GM19239 (cell line): ENCODE results near the gene RUNX1.

Experiments
- DNase-seq: peaks from one replicate; pipeline ENCODE4 v3.0.0; 2011; ENCODE audit warnings: low spot score; ENCODE audit not compliant: insufficient read length
- FAIRE-seq: peaks from 2 replicates; lab custom pipeline; 2011; peaks lifted over from hg19 to GRCh38; lab: Jason Lieb, UNC

The RUNX1 gene

DNA sequence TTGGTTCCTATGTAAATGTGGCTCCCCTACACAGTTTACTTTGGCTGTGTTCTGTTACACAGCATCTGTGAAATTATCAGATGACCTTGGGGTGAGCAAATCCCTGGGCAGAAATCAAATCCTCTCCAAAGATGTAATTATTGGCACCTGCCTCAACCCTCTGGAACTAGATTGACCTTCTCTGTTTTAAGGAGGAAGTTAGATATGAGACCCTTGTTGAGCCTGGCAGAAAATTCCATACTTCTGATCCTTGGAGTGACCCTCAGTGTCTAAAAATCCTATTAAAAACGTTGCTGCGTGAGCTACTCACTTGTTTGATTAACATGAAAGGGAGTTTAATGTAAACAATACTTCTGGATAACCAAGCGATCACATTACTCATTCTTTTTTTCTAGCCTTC is 258.3 kb downstream of the RUNX1 start:
- FAIRE-seq, result no peak
- no peak for DNase-seq

DNA sequence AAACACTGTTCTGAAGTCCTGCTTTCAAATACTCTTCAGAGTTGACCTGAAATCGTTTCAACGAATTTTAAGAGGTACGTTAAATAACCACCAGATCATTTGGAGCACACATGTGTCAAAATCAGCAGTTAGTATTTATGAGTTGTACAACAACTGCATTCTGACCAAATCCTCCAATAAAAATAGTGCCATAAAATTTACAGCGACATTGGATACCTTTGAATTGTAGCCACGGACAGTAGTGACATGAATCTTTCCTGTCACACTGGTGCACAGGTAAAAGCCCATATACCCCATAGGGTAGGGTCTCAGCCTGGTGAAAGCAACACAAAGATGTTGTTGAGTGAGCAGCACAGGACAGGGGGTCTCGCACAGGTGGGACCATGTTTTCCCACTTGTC is 258.8 kb downstream of the RUNX1 start:
- no peak for DNase-seq
- no peak for FAIRE-seq

DNA sequence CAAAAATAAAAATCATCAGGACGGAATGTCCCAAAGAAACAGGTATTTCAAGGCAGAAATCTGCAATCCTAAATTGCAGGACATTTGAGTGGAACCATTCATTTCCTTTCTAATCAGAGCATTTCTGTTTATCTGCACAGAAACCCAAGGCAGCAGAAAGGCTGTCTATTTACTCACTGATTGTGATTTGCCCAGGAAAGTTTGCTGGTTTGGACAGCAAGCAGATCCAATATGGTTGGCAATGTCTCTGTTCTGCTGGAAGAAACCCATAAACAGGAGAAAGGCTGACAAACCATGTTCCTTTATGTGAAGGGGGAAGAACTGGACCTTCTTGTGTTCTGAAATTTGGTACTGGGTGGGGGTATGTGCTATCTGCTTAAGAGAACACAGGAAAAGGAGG is 260.2 kb downstream of the RUNX1 start:
- no peak for FAIRE-seq

DNA sequence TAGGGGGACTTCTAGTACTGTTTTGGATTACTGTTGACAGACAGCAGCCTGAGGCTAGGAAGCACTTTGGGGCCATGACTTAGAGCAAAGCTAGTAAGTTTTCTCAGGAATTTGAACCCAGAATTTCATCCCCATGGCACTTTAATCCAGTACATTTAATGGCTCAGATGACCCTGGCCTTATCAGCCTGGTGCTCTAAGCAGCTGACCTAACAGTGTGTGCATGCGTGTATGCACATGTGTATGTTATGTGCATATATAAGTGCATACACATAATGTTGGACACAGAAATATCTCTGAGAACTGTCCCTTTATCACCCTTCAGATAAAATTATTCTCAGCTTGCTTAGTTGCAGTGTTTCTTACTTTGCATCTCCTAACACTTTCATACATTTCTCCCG is 265.3 kb downstream of the RUNX1 start:
- FAIRE-seq (no peak), DNase-seq (no peak)

More for the DNA sequence above, 260.2 kb downstream of the RUNX1 start:
- DNase-seq, result no peak

DNA sequence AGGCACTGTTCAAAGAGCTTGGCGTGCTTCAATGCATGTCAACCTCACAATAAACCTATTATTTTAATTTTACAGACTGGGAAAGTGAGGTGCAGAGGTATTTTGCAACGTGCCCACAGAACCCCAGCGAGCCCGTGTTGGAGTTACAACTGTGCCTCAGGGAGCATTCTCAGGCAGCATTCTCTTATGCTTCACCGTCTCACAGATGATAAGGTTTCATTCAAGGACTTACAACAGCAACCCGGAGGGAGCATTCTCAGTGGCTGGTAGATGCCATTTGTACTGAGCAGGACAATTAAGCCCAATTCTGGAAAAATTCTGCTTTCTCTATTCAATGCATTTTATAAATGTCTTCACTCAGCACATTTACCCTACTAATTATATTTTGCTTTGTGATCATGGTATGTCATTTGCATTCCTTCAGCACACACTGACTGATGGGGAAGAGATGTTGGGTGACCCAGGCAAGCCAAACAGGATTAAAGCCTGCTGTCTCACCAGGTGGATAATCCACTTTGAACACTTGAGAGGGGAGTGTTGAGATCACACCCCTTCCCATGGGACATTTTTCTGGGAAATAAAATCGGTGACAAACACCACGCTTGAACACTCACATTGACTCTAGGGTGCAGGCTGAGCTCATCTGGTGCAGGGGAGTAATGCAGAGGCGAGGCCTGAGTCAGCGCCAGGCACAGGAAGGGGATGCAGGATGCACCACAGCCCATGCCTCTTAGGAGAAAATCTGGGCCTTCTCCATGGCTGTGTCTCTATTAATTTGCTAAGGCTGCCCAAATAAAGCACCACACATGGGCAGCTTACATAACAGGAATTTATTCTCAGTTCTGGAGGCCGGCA is 266.4 kb downstream of the RUNX1 start:
- DNase-seq (no peak), FAIRE-seq (no peak)

DNA sequence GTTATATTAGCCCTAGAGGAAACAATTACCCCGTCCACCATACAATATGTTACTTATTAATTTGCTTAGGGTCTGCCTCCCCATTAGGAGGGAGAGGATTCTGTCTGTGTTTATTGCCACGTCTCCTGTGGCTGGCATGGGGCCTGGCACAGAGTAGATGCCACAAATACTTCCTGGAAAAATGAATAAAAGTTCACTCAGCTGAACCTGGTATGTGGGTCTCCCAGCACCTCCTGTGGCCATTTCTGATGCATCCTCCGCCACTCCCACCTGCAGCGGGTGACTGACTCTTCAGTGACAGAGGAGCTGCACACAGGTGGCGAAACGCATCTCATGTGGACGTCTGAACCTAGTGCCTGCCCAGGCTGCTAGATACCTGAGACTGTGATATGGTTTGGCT is 267.6 kb downstream of the RUNX1 start:
- peak; percentile 26 for FAIRE-seq
- DNase-seq, result no peak

DNA sequence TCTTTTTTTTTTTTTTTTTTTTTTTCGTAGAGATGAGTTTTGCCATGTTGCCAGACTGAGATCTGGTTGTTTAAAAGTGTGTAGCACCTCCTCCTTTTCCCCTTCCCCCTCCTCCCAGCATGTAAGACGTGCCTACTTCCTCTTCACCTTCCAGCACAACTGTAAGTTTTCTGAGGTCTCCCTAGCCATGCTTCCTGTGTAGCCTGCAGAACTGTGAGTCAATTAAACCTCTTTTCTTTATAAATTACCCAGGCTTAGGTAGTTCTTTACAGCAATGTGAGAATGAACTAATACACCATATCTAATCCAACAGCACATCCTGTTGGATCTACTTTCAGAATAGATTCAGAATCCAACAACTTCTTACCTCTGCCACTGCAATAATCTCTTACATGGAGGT is 269.2 kb downstream of the RUNX1 start:
- FAIRE-seq, result no peak
- no peak for DNase-seq

DNA sequence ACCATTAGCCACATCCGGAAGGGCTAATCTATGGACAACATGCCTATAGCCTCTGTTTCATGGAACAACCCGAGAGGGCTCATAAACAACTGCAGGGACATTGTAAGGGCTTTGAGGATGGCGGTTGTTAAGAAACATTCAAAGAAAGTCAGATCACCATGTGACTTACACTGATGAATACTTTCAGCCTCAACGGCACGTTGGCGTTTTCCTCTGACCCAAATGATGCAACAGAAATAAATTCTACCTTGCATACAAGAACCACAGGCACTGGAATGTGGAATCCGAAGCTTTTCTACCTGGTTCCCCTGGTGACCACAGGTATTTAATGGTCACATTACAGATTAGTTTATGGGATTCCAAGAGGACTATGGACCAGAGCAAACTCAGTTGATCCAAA is 273.3 kb downstream of the RUNX1 start:
- peak; percentile 23 for FAIRE-seq
- no peak for DNase-seq

DNA sequence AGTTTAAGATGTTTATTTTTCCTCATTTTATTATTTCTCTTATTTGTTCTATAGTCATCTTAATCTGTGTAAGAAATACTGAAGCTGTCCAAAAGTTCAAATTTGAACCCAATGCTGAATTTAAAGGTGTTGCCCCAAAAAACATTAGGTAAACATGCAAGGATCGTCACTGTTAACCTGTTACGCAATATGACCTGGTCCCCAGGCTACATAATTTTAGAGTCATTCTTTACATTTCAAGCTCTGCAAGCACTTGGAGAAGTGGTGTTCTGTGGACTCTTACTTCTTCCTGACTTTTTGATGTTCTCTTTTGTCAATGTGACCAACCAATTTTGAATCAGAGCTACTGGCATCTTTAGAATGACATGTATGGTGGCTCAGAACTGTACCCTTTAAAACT is 274.4 kb downstream of the RUNX1 start:
- no peak for FAIRE-seq

DNA sequence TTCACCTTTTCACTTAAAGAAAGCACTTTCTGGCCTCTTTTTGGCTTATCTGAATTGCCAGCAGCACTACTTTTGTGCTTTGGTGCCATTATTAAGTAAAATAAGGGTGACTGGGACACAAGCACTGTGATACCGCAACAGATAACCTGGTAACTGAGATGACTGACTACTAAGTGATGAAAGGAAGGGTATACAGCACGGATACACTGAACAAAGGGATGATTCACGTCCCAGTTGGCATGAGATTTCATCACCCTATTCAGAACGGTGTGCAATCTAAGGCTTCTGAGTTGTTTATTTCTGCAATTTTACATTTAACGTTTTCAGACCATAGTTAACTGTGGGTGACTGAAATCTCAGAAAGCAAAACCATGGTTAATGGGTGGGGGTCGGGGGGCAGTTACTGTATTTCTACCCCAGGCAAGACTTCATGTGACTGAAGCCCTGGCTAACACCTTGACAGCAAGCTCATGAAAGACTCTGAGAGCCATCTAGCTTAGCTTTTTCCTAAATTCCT is 277.5 kb downstream of the RUNX1 start:
- DNase-seq, result no peak
- FAIRE-seq, result no peak

More for the DNA sequence above, 274.4 kb downstream of the RUNX1 start:
- no peak for DNase-seq

DNA sequence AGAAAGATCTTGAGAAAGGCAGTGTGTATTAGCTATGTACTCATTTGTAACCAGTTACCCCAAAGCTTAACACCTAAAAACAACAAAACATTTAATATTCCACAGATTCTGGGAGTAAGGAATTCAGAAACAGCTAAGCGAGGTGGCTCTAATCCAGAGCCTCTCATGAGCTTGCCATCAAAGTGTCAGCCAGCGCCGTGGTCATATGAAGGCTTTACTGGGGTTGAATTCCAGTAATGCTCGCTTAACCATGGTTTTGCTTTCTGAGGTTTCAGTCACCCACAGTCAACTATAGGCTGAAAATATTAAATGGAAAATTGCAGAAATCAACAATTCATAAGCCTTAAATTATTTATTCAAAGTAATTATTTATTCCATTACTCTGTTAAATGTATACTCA is 278.5 kb downstream of the RUNX1 start:
- DNase-seq (no peak), FAIRE-seq (no peak)

DNA sequence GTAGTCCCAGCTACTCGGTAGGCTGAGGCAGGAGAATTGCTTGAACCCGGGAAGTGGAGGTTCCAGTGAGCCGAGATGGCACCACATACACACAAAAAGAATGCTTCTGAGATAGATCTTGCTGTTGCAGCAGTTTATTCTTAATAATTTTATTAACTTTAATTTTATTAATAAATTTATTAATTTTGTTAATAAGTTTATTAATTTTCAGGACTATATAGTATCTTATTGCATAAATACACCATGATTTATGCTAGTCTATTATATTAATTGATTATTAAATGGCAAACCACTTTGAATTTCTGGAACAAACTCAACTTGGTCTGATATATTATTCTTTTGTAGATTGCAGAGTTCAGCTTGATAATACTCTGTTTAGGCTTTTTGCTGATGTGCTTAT is 280.8 kb downstream of the RUNX1 start:
- FAIRE-seq (no peak), DNase-seq (no peak)

DNA sequence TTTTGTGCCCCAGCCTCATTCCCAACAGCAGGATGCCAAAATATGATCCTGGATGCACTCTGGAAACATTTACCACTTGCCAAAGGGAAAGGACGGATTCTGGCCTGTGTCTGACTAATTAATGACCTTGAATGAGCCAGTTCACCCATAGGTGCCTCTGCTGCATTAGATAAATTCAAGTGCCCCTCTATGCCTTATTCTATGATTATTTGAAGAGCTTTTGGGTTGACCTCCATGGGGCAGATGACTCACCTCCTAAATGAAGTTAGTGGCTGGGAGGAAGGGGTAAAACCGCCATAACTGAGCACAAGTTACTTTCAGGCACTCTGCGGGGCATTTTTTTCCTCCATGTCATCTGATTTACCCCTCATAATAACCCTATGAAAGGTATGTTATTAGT is 282.2 kb downstream of the RUNX1 start:
- FAIRE-seq, result no peak
- no peak for DNase-seq

DNA sequence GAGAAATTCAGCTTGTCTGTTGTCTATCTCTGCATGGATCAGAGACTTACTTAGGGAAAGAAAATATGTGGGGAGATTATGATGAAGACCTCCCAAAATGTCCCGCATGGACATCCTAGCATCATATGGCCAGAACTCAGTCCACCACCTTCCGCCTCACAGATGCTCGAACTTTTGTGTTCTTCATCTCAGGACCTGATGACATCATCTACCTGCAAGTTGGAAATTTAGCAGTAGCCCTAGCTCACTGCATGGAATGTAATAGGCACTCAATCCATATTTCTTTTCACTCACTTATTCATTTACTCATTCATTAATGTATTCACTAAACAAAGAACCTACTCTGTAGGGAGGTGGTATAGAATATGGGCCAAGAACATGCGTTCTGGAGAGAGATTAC is 283.5 kb downstream of the RUNX1 start:
- DNase-seq (no peak), FAIRE-seq (no peak)

DNA sequence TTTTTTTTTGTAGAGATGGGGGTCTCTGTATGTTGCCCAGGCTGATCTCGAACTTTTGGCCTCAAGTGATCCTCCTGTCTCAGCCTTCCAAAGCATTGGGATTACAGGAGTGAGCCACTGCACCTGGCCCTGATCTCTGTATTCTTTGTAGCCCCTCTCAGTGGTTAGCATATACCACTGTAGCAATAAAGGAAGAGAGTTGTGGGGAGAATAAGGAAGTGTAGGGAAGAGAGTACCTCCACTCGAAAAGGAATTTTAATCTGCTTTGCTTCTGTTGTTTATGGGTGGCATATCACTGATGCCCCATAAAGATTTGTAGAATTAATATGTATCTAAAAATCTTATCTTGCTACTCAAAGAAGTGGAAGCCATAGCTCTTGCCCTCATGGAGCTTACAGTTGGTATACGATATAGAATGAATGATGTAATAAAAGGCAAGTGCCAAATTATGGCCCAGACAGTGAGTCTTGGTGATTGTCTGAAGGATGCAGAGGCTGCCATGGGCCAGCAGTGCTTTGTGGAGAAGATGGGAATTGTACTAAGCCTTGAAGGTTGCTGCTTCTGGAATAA is 284.3 kb downstream of the RUNX1 start:
- no peak for DNase-seq
- no peak for FAIRE-seq

DNA sequence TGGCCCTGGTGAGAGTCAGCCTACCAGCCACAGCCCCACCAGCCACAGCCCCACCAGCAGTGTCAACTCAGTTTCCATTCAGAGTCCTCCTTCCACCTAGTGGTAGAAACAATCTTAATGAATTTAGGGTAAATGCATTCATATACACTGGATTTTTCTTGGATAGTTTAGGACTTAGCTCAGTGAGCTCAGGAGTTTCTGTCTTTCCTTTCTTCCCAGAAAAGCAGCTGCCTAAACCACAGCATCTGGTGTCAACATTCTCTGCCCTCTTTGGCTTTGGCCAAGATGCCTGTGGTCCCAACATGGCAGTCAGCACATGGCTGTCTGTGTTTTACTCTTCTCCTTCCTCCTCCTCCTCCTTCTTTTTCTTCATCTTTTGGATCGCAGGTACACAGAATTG is 286.3 kb downstream of the RUNX1 start:
- DNase-seq (no peak), FAIRE-seq (no peak)

DNA sequence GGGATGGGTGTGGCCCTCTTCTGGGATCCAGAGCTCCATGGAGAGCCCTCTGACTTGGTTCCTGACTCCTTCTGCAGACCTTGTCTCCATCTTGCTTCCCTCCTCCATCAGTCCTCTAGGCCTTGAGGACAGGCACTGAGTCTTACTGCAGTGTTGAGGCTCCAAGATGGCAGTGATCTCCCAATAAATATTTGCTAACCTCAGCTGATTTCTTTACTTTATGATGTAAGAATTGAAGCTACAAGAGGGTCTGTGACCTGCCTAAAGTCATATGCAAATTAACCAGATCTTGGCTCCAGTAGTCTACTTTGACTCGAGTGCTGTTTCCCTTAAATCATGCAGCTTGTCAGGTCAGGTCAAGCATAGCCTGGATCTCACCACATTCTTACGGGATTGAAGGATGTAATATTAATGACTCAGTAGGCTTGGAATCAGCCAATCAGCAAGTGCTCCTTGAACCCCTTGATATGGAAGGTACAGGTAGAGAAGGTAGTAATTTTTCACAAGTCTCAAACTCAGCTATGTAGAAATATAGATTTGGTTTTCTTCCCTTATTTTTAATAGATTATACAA is 287.3 kb downstream of the RUNX1 start:
- DNase-seq (no peak), FAIRE-seq (no peak)

DNA sequence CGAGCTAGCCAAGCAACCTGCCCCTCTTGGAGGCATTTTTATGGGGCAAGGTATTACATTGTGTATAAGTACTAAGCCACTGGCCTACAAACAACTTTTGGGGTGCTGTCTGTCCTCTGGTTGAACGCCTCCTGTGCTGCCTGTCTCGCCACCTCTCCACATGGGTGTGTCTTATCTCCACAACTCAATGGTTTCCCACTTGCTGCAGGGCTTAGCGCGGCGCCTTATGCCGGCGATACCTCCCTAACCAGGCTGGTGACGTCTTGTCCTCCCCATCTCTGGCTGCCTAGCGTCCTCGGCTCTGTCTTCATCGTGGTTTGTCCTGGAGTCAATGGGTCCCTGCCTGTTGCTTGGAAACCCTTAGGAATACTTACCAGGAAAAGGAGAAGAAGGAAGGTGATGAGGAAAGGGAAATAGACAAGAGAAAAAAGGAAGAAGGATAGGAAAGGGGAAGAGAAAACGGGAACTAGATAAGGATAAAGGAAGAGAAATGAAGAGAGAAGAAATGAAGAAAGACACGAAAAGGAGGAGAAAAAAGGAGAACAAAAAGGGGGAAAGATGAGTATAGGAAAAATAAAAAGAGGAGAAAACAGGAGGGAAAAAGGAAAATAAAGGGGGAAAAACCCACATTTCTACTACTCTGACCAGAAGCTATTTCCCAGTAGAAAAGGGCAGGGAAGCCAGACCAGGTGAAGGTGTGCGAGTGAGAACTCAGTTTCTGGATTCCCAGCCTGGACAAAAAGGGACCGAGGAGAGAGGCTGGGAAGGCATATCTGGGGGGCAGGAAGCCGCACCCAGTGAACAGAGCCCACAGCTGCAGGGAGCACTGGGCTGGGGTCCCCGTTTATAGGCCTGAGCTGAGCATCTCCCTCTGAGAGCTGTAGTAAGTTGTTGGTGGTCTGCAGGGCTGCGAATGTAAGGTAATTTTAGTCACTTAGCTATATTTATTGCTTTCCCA is 294.1 kb downstream of the RUNX1 start:
- FAIRE-seq, result no peak

DNA sequence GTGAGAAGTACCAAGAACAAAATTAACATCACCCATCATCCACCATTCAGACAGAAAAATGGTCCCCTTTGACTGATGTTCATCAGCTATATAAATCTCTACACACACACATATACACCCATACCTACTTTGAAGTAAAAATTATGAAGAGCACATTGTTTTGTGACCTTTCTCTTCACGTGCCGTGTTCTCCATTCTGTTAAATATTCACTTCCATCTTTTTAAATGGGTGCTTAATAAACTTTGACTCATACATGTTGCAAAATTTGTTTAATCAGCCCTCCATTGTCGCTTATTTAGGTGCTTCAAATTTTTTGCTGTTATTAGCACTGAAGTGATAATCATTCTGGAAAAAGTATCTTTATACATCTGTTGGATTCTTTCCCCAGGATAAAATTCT is 300.2 kb downstream of the RUNX1 start:
- no peak for DNase-seq
- no peak for FAIRE-seq

More for the DNA sequence above, 294.1 kb downstream of the RUNX1 start:
- DNase-seq, result no peak

DNA sequence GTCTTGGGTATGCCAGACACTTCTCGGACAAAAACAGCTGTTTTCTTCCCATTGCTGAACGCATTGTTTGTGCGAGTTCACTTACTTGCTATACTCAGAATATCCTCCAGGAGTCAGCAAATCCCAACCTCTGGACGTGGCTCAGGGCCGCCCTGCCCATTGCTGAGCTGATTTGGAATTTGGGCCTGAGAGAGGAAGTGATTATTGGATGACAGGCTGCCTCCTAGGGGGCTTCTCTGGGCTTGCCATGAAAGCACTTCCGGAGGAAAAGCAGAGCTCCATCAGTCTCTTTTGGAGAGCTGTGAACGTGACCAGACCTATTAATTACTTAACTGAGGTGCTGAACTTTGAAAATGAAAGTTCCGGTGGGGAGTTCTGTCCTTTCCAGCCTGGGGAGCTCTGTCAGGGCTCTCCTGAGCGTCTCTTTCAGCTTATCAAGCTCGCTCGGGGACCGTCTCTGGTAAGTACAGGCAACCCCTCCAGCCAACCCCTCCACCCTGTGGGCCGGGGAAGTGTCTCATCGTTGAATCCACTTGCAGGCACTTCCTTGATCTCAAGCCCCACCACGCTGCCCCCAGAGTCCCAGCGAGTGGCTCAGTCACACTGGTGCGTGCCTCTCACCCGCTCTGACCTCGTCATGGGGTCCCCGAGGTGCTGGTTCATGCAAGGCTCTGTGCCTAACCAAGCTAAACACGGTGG is 303.4 kb downstream of the RUNX1 start:
- FAIRE-seq, result peak; percentile 89
- DNase-seq, result peak; percentile 50
